ENCODE data around the gene SH2D3C.

The SH2D3C gene

GRCh38 chr9:127726871-127727270 lies 51.6 kb downstream of the SH2D3C start:
- TF ChIP-seq CTCF (IDR thresholded peaks at IDR 0.05; ENCODE audit: extremely low read depth, missing control alignments), result no peak

GRCh38 chr9:127724012-127724411 lies 54.5 kb downstream of the SH2D3C start:
- no peak for DNase-seq (ENCODE audit: low spot score)
- TF ChIP-seq CTCF (IDR thresholded peaks at IDR 0.05; ENCODE audit: extremely low read depth, missing control alignments), result no peak

More at GRCh38 chr9:127726871-127727270, 51.6 kb downstream of the SH2D3C start:
- DNase-seq (ENCODE audit: low spot score), result no peak

DNA sequence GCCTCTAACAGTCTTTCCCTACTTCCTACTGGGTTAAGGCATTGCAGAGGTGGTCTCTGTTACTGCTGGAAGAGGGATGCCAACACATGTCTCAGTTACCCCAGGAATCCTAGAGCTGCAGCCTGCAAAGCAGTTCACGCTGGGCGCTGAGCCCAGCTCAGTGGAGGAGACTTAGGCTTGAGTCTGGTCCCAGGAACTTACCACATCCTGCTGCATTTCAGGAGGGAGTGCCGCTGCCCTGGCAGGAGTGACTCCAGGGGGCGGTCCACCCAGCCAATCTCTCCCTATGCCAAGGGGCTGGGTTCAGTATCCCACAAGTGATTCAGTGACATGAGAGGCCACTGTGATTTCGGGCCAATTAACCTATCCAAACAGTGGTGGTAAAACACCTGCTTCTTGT lies 55.0 kb downstream of the SH2D3C start:
- DNase-seq (ENCODE audit: low spot score), result no peak
- TF ChIP-seq CTCF (IDR thresholded peaks at IDR 0.05; ENCODE audit: extremely low read depth, missing control alignments), result no peak

GRCh38 chr9:127723013-127723412 lies 55.5 kb downstream of the SH2D3C start:
- TF ChIP-seq CTCF (IDR thresholded peaks at IDR 0.05; ENCODE audit: extremely low read depth, missing control alignments), result no peak
- no peak for DNase-seq (ENCODE audit: low spot score)

GRCh38 chr9:127722055-127722745 lies 56.3 kb downstream of the SH2D3C start:
- no peak for DNase-seq (ENCODE audit: low spot score)
- TF ChIP-seq CTCF (IDR thresholded peaks at IDR 0.05; ENCODE audit: extremely low read depth, missing control alignments), result no peak

DNA sequence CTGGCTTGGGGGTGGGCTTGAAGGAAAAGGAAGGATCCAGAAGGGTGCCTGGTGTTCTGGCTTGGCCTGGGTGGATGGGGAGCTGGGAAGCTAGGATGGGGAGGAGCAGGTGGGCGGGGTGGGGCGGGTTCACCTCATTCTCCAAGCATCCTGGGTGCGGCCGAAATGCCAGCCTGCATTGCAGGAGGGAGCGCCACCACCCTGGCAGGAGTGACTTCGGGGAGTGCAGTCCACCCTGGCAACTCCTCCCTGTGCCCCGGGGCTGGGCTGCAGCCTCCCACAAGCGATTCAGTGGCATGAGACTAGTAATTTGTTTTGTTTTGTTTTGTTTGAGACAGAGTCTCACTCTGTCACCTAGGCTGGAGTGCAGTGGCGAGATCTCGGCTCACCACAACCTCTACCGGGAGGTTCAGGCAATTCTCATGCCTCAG lies 57.1 kb downstream of the SH2D3C start:
- TF ChIP-seq CTCF (IDR thresholded peaks at IDR 0.05; ENCODE audit: extremely low read depth, missing control alignments), result no peak
- DNase-seq (ENCODE audit: low spot score), result no peak

- DNase-seq (ENCODE audit: low spot score), result no peak
- TF ChIP-seq CTCF (IDR thresholded peaks at IDR 0.05; ENCODE audit: extremely low read depth, missing control alignments), result no peak
Observed at GRCh38 chr9:127720865-127721227, 57.6 kb downstream of the SH2D3C start.

All from GM20000 (cell line).